ENCODE data around the gene CCRL2. TPM values are rescaled to one million over a fixed set of nuclear protein-coding genes. Genes with fewer than 3 reads are reported as not detected.

The CCRL2 gene
- total and polyA plus RNA-seq, 2 of the 4 experiments (the other 2 are of a cell fraction) = 0.29 to 0.36 TPM

DNA sequence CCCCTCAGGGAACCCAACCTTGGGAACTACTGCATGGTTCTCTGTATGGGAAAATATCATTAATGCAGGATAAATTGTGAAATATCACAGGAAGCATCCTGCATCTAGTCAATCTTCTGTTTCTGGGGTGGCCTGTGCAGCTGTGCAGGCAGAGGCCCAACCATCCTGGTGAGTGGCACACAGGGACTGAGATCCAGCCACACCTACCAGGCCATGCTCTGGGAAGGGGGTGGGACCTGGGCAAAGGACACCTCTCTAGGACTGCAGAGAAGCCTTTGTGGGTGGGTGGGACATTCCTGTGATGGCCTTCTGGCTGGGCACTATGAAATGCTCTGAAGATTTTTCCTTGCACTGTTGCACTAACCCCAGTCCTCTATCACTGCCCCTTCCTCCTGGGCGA lies 26.8 kb downstream of the CCRL2 start:
- H2BK120ac ChIP-seq (ENCODE audit: low read depth, low read length) = no peak overlapping the region
- ATAC-seq (ENCODE audit: low read depth) = no peak
- WGBS, 2 experiments (ENCODE audit: extremely low coverage in 2 of 2, insufficient read length in 1 of 2) = no CpG with 5 or more reads among the region's 1 CpG
- H4K5ac ChIP-seq (ENCODE audit: low read depth, low read length) = no peak overlapping the region
- H2AK5ac ChIP-seq (ENCODE audit: low read depth, low read length) = no peak overlapping the region
- H4K8ac ChIP-seq (ENCODE audit: low read depth in 2 of 2, low read length in 2 of 2) = no peak overlapping the region
- BruUV-seq (replicated peaks) = no TSS peak
- H3K18ac ChIP-seq (ENCODE audit: low read depth, low read length) = no peak overlapping the region
- ChIA-PET CTCF (interaction anchor here (0.5 kb wide), 1 partner anchor 9 kb away, joined by 4 read pairs; no protein-coding TSS in a partner anchor), POLR2A (ENCODE audit: unreplicated experiment) (no interaction called here)
- H2BK15ac ChIP-seq (ENCODE audit: low read depth, low read length) = no peak overlapping the region
- in situ Hi-C loops (cut with MboI; ENCODE audit: low sequenced_read_pairs) (no loop called here), dilution Hi-C loops (cut with HindIII; ENCODE audit: low sequenced_read_pairs, unreplicated experiment) (no loop called here), intact Hi-C loops (cut with micrococcal nuclease) (no loop called here)
- no peak overlapping the region for H3K4me3 ChIP-seq (ENCODE audit: insufficient read depth, low read depth, low read length)
- H3K23ac ChIP-seq (ENCODE audit: low read depth, low read length) = no peak overlapping the region
- no peaks in the 10 kb centered on the region; the same call in 1 of the 2 replicates for H3K9me3 ChIP-seq (ENCODE audit: control insufficient read depth, insufficient read depth, low read length)
- no peaks in the 10 kb centered on the region for H3K36me3 ChIP-seq (ENCODE audit: control insufficient read depth, insufficient read depth, low read length)
- H3K9me1 ChIP-seq (ENCODE audit: insufficient read depth, low read length) = no peaks in the 10 kb centered on the region
- no peak for DNase-seq
- H3K27me3 ChIP-seq (ENCODE audit: control insufficient read depth, insufficient read depth, low read length) = peaks cover 21% of the 10 kb centered on the region
- no peak overlapping the region for H3K14ac ChIP-seq (replicated peaks; ENCODE audit: low read depth, low read length)
- H2BK5ac ChIP-seq (ENCODE audit: low read depth, low read length, poor library complexity, severe bottlenecking) = no peak overlapping the region
- no peak overlapping the region for H3K4me2 ChIP-seq (ENCODE audit: low read depth, low read length)
- no peak overlapping the region for H2BK20ac ChIP-seq (ENCODE audit: low read depth, low read length)
- no peak overlapping the region for H3K27ac ChIP-seq (ENCODE audit: insufficient read depth, low read length)
- TF ChIP-seq CEBPB (IDR thresholded peaks at IDR 0.05; ENCODE audit: low read depth, low read length) = no peak
- no peak for TF ChIP-seq MXI1 (IDR thresholded peaks at IDR 0.05; ENCODE audit: borderline replicate concordance, low read depth, low read length)
- TF ChIP-seq NFE2L2 (IDR thresholded peaks at IDR 0.05; ENCODE audit: low read depth, low read length) = no peak
- TF ChIP-seq RAD21 (IDR thresholded peaks at IDR 0.05; ENCODE audit: low read length) = no peak
- no peak overlapping the region for H2AFZ ChIP-seq (replicated peaks; ENCODE audit: low read length, poor library complexity)
- no peak overlapping the region for H4K91ac ChIP-seq (ENCODE audit: insufficient read depth, low read depth, low read length)
- H3K4me1 ChIP-seq (ENCODE audit: control insufficient read depth, insufficient read depth, low read length) = no peaks in the 10 kb centered on the region
- H3K4ac ChIP-seq (ENCODE audit: low read depth, low read length) = no peak overlapping the region
- no peaks in the 10 kb centered on the region for H3K79me1 ChIP-seq (ENCODE audit: low read depth in 1 of 2, low read length in 2 of 2)
- no peak overlapping the region for H2AK9ac ChIP-seq (replicated peaks; ENCODE audit: low read depth, low read length, poor library complexity)
- H4K20me1 ChIP-seq (ENCODE audit: insufficient read depth, low read length) = no peaks in the 10 kb centered on the region
- H3K56ac ChIP-seq (ENCODE audit: extremely low read depth, insufficient read depth, low read length) = no peak overlapping the region
- no peak overlapping the region for H3K9ac ChIP-seq (ENCODE audit: low read depth, low read length)
